GM19395 (cell line): ENCODE measurements around the gene GNB1L.

Source experiments
- ATAC-seq: cut with Tn5 transposase; IDR thresholded peaks from one replicate; pipeline ENCODE4 v1.9.1; 2021; ENCODE audit warnings: mild to moderate bottlenecking, moderate library complexity; ENCODE audit not compliant: unreplicated experiment

GNB1L gene

GRCh38 chr22:19876941-19877625 lies 22.4 kb upstream of the GNB1L start:
- no peak for ATAC-seq

DNA sequence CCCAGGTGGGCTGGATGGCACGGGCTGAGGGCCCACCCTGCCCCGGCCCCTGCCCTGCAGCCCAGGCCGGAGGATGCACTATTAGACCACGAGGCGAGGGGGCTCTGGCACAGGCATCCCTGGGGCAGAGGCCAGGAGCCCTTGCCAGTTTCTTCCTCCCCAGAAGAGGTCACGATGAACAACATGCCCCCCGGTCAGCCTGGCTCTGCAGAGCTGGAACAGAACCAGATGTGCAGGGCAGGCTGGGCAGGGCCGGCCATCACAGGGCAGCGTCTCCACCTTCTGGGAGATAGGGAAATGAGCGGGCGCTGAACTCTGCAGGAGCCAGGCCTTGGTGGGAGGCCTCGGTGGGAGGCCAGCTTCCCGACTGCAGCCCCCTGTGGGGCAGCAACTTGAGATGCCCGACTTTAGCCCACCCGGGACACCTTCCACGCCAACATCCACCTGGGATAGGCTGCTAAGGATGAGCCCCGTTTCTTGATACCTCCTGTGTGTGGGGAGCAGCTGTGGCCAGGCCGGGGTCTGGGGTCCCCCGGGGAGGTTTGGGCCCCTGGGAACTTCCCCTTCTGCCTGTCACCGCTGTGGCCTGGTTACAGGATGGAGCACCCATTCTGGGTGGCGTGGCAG lies 21.8 kb upstream of the GNB1L start:
- ATAC-seq, result no peak

DNA sequence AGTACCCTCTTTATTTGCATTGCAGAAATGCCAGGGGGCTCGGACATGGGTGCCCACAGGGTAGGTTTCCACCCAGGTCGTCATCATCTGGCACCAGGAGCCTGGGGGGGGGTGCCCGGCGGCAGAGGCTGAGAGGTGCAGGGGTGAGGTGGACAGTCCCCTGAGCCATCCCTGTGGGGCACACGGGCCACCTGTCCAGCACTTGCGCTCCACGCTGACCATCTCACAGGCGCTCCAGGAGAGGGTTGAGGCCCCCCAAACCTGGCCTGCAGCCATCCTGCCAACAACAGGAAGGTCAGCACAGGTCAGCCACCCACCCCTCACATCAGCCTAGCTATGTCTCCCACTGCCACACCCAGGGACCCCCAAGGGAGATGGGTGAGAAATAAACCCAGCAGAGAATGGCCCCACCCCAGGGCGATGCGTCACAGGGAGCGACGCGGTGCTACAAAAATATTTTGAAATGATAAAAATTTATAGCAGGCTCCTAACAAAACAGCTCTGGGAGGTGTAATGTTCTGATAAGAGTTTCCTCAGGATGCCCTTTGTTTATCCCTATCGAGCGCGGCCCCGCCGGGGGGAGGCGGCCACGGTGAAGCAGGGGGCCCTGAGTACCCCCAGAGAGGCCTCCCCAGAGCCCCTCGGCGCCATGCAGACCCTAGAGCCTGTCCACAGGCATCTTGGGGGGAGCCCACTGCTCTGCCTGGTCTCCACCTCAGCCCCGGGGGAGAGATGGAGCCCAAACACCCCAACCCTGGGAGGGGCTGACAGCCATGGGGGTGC lies 21.0 kb upstream of the GNB1L start:
- ATAC-seq, result no peak

- ATAC-seq, result no peak
These were observed 20.4 kb upstream of the GNB1L start for GRCh38 chr22:19875061-19875530.

- ATAC-seq, result no peak
These were observed 19.8 kb upstream of the GNB1L start for GRCh38 chr22:19874307-19875060.

DNA sequence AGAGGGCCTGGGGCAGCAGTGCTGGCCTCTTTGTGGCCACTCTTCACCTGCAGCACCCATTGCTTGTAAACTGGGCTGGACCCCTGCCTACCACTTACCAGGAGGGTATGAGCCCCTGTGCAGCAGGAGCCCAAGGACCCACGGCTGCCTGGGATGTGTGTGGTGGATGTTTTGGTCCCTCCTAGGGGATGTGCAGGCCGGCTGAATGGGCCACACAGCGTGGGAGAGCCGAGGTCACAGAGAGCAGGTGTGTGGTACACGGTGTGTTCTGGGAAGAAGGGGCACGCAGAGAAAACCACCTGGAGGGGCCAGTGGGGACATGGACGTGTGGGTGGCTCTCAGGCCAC lies 19.3 kb upstream of the GNB1L start:
- no peak for ATAC-seq

GRCh38 chr22:19873138-19873959 lies 18.7 kb upstream of the GNB1L start:
- ATAC-seq, result no peak

- ATAC-seq, result no peak
These were observed 18.1 kb upstream of the GNB1L start for GRCh38 chr22:19872779-19873137.

GRCh38 chr22:19871845-19872778 lies 17.4 kb upstream of the GNB1L start:
- no peak for ATAC-seq

DNA sequence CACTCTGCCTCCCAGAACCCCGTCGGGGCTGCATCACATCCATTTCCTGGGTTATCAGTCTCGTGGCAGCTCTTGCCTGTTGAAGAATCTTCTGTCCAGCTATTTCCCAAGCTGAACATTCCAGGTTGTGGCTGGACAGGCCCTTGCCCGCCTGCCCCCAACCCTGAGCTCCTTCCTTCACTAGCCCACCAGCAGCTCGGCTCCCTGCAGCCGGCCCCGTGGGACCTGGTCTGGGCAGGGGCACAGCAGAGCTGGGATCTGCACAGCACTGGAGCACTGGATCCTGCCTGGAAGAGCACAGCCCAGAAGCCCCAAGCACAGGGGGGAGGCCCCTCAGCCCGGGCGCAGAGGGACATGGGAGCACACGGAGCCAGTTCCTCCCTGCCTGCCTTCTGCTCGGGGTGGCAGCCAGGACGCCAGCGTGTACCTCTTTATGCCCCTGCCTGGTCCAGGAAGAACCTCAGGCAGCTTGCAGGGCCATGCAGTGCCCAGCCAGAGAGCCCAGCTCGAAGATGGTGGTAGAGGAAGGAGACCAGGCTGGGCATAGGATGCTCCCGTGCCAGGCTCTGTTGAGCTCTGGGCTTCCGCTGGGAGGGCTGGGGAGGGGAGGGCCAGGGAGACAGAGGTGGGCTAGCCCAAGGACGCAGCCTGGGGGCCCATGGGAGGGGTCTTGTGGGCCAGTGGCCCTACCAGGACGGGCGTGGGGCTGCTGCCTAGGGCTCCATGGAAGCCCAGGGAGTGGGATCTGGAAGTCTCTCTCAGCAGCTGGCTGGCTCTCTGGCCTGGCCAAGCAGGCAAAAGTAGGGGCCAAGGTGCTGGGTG lies 16.6 kb upstream of the GNB1L start:
- ATAC-seq, result no peak

DNA sequence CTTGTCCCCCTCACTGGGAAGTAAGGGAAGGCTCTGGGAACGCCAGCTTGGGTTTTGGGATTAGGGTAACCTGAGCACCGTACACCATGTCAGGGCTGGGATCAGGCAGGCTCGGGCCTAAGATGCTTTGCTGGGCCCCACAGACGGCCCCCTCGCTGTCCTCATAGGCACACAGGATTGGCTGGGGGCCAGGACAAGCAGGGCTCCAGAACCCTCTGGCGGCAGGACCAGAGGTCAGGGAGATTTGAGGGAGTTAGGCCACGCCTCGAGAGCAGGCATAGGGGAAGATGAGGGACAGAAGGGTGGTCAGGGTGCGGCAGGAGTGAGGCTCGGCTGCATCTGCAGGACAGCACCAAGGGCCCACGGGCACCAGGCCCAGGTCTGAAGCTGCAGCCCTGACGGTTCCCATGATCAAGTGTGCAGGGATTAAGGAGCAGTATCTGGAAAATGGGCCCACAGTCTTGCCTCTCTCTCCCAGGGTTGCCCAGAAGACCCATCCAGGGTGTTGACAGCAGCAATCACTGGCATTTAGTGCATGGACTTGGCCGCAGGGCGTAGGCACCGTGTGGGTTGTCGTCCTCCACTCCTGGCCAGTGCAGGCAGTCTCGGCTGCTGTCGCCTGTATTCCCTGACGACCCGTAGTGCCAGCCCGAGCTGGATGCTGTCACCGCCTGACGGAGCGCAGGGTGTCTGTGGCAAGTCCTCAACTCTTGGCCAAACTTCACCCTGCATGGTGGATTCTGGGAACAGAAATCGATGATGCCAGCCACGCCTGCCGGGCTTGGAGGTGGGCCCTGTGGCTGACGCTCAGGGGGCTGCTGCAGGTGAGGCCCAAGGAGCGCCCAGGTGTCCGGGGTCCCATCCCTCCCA lies 15.7 kb upstream of the GNB1L start:
- no peak for ATAC-seq

DNA sequence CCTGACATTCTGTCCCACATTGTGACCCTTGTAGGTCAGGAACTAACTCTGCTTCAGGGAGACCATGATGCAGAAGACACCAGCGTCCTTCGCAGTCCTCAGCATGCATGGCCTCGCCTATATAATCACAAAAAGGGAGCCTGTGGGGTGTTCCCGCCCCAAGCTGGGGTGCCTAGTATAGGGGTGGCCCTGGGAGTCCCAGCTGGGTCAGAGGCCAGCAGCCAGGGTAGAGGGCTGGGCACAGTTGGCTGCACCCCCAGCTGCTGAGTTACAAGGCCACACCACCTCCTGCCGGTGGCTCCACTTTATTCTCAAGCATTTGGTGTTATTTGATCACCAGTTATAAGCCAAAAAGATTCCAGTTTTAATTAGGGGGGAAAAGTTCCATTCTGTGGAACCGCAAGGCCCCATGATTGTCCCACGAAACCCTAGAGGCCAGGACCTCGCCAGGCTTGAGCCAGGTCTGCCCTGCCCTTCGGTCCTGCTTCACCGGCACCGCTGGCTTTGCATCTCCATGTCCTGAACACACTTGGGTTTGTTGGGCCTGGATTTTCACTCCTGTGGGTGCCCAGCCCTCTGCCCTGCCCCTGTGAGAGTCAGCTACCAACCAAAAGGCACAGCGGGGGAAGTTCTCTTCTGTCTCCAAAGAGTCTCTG lies 15.0 kb upstream of the GNB1L start:
- no peak for ATAC-seq

DNA sequence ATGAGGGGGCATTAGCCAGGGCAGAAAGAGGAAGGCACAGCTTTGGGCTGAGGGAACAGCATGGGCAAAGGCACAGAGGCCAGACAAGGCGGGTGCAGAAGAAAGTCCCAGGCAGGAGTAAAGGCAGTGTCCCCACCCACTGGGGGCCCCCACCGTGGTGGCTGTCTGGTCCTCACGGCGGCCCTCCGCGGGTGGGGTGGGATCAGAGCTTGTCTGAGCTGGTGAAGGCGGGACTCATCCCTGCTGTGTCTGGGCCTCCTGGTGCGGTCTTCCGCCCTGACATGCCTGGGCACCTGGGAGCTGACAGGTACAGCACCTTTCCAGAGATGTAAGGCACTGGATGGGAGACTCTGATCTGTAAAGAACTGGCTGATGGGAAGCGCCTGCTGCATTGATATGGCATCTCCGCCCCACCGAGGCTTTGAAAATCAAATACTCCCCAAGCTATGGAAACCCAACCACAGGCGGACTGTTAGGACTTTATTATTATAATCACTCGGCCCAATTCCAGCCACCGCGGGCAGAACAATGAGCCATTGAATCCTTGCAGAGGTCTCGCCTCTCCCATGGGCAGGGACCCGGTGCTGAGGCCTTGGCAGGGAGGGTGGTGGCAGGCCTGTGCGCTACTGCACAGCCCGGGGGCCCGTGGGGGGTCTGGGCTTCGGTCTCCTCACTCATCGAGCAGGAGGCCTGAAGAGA lies 14.2 kb upstream of the GNB1L start:
- no peak for ATAC-seq

DNA sequence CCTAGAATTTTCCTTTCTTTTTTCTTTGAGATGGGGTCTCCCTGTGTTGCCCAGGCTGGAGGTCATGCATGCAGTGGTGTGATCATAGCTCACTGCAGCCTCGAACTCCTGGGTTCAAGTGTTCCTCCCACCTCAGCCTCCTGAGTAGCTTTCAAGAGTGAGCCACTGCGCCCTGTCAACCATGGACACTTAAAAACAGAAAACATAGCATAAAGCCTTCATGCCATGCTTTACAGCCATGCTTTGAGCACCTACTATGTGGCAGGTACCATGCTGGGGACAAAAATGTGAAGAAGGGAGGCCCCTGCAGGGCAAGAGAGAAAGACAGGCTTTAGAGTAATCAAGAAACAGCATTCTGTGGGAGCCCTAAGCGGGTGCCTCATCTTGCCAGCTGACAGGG lies 13.7 kb upstream of the GNB1L start:
- ATAC-seq, result no peak

GRCh38 chr22:19867617-19868016 lies 12.9 kb upstream of the GNB1L start:
- no peak for ATAC-seq

- ATAC-seq, result no peak
These were observed 12.0 kb upstream of the GNB1L start for GRCh38 chr22:19866665-19867009.
